Hematopoietic multipotent progenitor cell treated with erythropoietin and hydrocortisone succinate and interleukin-3 and kit ligand, for 8 days (in vitro differentiated cells): ENCODE data around the gene TNN.

ENCODE experiments used
- DNase-seq: peaks from one replicate; pipeline ENCODE4 v3.0.0-alpha.2; 2015

Gene TNN

GRCh38 chr1:175179837-175180590, 112.4 kb downstream of the TNN start:
- DNase-seq, result peak; percentile 29

- peak; percentile 90 for DNase-seq
Observed at GRCh38 chr1:175182201-175182746, 114.6 kb downstream of the TNN start.

GRCh38 chr1:175183586-175183985, 116.0 kb downstream of the TNN start:
- DNase-seq, result no peak

GRCh38 chr1:175185903-175186302, 118.3 kb downstream of the TNN start:
- no peak for DNase-seq

- no peak for DNase-seq
Observed at GRCh38 chr1:175186433-175187160, 119.0 kb downstream of the TNN start.

- peak; percentile 81 for DNase-seq
Observed at GRCh38 chr1:175188936-175189335, 121.3 kb downstream of the TNN start.

- peak; percentile 25 for DNase-seq
Observed at GRCh38 chr1:175191659-175192058, 124.0 kb downstream of the TNN start.

GRCh38 chr1:175192111-175192629, 124.5 kb downstream of the TNN start:
- DNase-seq, result peak; percentile 32

- peak; percentile 65 for DNase-seq
Observed at GRCh38 chr1:175192630-175193526, 125.2 kb downstream of the TNN start, which contains the start of gene KIAA0040. KIAA0040 (minus strand) TSS chr1:175192776; CDS start chr1:175161013, 31,763 bp downstream.

- no peak for DNase-seq
Observed at GRCh38 chr1:175193527-175193910, 125.9 kb downstream of the TNN start.

GRCh38 chr1:175195281-175195680, 127.6 kb downstream of the TNN start:
- DNase-seq, result no peak

GRCh38 chr1:175195798-175196197, 128.2 kb downstream of the TNN start:
- no peak for DNase-seq

GRCh38 chr1:175197531-175197930, 129.9 kb downstream of the TNN start:
- DNase-seq, result no peak
